Measurements from ENCODE around the gene SIM2.
A peak's percentile ranks its signal among the peaks of the same experiment; 100 is the strongest.

Gene SIM2

GRCh38 chr21:36702622-36702968 is 3.7 kb downstream of the SIM2 start:
- Histone ChIP-seq H3K4me3 (ENCODE audit: low read length) (peak overlapping the region; percentile 80), H3K9me3 (replicated peaks; ENCODE audit: low read length) (no peaks in the 10 kb centered on the region), H3K36me3 (ENCODE audit: insufficient read depth, low read length) (peaks cover 12% of the 10 kb centered on the region), H3K27me3 (ENCODE audit: control insufficient read depth, insufficient read depth, low read length) (no peaks in the 10 kb centered on the region), H3K4me2 (ENCODE audit: low read length) (peak overlapping the region; percentile 99), H3K9ac (ENCODE audit: low read depth, low read length) (peak overlapping the region; percentile 94), H3K4me1 (ENCODE audit: control insufficient read depth, insufficient read depth, low read length) (peaks cover 26% of the 10 kb centered on the region)

GRCh38 chr21:36703123-36703522 is 4.2 kb downstream of the SIM2 start:
- H3K9me3 ChIP-seq (replicated peaks; ENCODE audit: low read length): no peaks in the 10 kb centered on the region
- H3K27me3 ChIP-seq (ENCODE audit: control insufficient read depth, insufficient read depth, low read length): no peaks in the 10 kb centered on the region
- H3K4me1 ChIP-seq (ENCODE audit: control insufficient read depth, insufficient read depth, low read length): peaks cover 22% of the 10 kb centered on the region
- H3K4me3 ChIP-seq (ENCODE audit: low read length): peak overlapping the region; percentile 80
- peak overlapping the region; percentile 99 for H3K4me2 ChIP-seq (ENCODE audit: low read length)
- H3K36me3 ChIP-seq (ENCODE audit: insufficient read depth, low read length): peaks cover 12% of the 10 kb centered on the region
- H3K9ac ChIP-seq (ENCODE audit: low read depth, low read length): peak overlapping the region; percentile 94

- H3K9me3 ChIP-seq (replicated peaks; ENCODE audit: low read length): no peaks in the 10 kb centered on the region
- H3K4me1 ChIP-seq (ENCODE audit: control insufficient read depth, insufficient read depth, low read length): peaks cover 19% of the 10 kb centered on the region
- peak overlapping the region; percentile 94 for H3K9ac ChIP-seq (ENCODE audit: low read depth, low read length)
- peak overlapping the region; percentile 80 for H3K4me3 ChIP-seq (ENCODE audit: low read length)
- no peaks in the 10 kb centered on the region for H3K27me3 ChIP-seq (ENCODE audit: control insufficient read depth, insufficient read depth, low read length)
- peak overlapping the region; percentile 99 for H3K4me2 ChIP-seq (ENCODE audit: low read length)
- H3K36me3 ChIP-seq (ENCODE audit: insufficient read depth, low read length): peaks cover 12% of the 10 kb centered on the region
Observed at GRCh38 chr21:36703626-36704280, 4.8 kb downstream of the SIM2 start.

- Histone ChIP-seq H3K9ac (ENCODE audit: low read depth, low read length) (peak overlapping the region; percentile 94), H3K4me1 (ENCODE audit: control insufficient read depth, insufficient read depth, low read length) (peaks cover 19% of the 10 kb centered on the region), H3K4me2 (ENCODE audit: low read length) (peak overlapping the region; percentile 99), H3K36me3 (ENCODE audit: insufficient read depth, low read length) (peaks cover 12% of the 10 kb centered on the region), H3K9me3 (replicated peaks; ENCODE audit: low read length) (no peaks in the 10 kb centered on the region), H3K4me3 (ENCODE audit: low read length) (peak overlapping the region; percentile 80), H3K27me3 (ENCODE audit: control insufficient read depth, insufficient read depth, low read length) (no peaks in the 10 kb centered on the region)
Observed at GRCh38 chr21:36704281-36704957, 5.5 kb downstream of the SIM2 start.

- H3K36me3 ChIP-seq (ENCODE audit: insufficient read depth, low read length): peaks cover 14% of the 10 kb centered on the region
- no peaks in the 10 kb centered on the region for H3K27me3 ChIP-seq (ENCODE audit: control insufficient read depth, insufficient read depth, low read length)
- H3K4me2 ChIP-seq (ENCODE audit: low read length): peak overlapping the region; percentile 99
- peak overlapping the region; percentile 80 for H3K4me3 ChIP-seq (ENCODE audit: low read length)
- H3K9ac ChIP-seq (ENCODE audit: low read depth, low read length): peak overlapping the region; percentile 94
- H3K4me1 ChIP-seq (ENCODE audit: control insufficient read depth, insufficient read depth, low read length): peaks cover 19% of the 10 kb centered on the region
- H3K9me3 ChIP-seq (replicated peaks; ENCODE audit: low read length): no peaks in the 10 kb centered on the region
Observed at GRCh38 chr21:36704958-36705678, 6.2 kb downstream of the SIM2 start.

GRCh38 chr21:36705679-36706481 is 7.0 kb downstream of the SIM2 start:
- peak overlapping the region; percentile 80 for H3K4me3 ChIP-seq (ENCODE audit: low read length)

GRCh38 chr21:36706482-36706852 is 7.6 kb downstream of the SIM2 start:
- H3K9ac ChIP-seq (ENCODE audit: low read depth, low read length): peak overlapping the region; percentile 94
- peaks cover 18% of the 10 kb centered on the region for H3K4me1 ChIP-seq (ENCODE audit: control insufficient read depth, insufficient read depth, low read length)
- peaks cover 21% of the 10 kb centered on the region for H3K36me3 ChIP-seq (ENCODE audit: insufficient read depth, low read length)
- H3K4me3 ChIP-seq (ENCODE audit: low read length): peak overlapping the region; percentile 80
- peak overlapping the region; percentile 99 for H3K4me2 ChIP-seq (ENCODE audit: low read length)
- H3K27me3 ChIP-seq (ENCODE audit: control insufficient read depth, insufficient read depth, low read length): no peaks in the 10 kb centered on the region
- no peaks in the 10 kb centered on the region for H3K9me3 ChIP-seq (replicated peaks; ENCODE audit: low read length)

More at GRCh38 chr21:36705679-36706481, 7.0 kb downstream of the SIM2 start:
- H3K36me3 ChIP-seq (ENCODE audit: insufficient read depth, low read length): peaks cover 21% of the 10 kb centered on the region
- H3K9me3 ChIP-seq (replicated peaks; ENCODE audit: low read length): no peaks in the 10 kb centered on the region
- H3K27me3 ChIP-seq (ENCODE audit: control insufficient read depth, insufficient read depth, low read length): no peaks in the 10 kb centered on the region
- peak overlapping the region; percentile 99 for H3K4me2 ChIP-seq (ENCODE audit: low read length)
- H3K4me1 ChIP-seq (ENCODE audit: control insufficient read depth, insufficient read depth, low read length): peaks cover 19% of the 10 kb centered on the region
- peak overlapping the region; percentile 94 for H3K9ac ChIP-seq (ENCODE audit: low read depth, low read length)

- Histone ChIP-seq H3K36me3 (ENCODE audit: insufficient read depth, low read length) (peaks cover 17% of the 10 kb centered on the region), H3K4me2 (ENCODE audit: low read length) (peak overlapping the region; percentile 99), H3K9ac (ENCODE audit: low read depth, low read length) (peak overlapping the region; percentile 94), H3K4me3 (ENCODE audit: low read length) (peak overlapping the region; percentile 80), H3K27me3 (ENCODE audit: control insufficient read depth, insufficient read depth, low read length) (no peaks in the 10 kb centered on the region), H3K9me3 (replicated peaks; ENCODE audit: low read length) (no peaks in the 10 kb centered on the region), H3K4me1 (ENCODE audit: control insufficient read depth, insufficient read depth, low read length) (peaks cover 11% of the 10 kb centered on the region)
Observed at GRCh38 chr21:36706951-36707762, 8.2 kb downstream of the SIM2 start.

- Histone ChIP-seq H3K4me2 (ENCODE audit: low read length) (peak overlapping the region; percentile 99), H3K36me3 (ENCODE audit: insufficient read depth, low read length) (peaks cover 17% of the 10 kb centered on the region), H3K4me3 (ENCODE audit: low read length) (peak overlapping the region; percentile 58), H3K9me3 (replicated peaks; ENCODE audit: low read length) (no peaks in the 10 kb centered on the region), H3K9ac (ENCODE audit: low read depth, low read length) (peak overlapping the region; percentile 94), H3K4me1 (ENCODE audit: control insufficient read depth, insufficient read depth, low read length) (peaks cover 4% of the 10 kb centered on the region), H3K27me3 (ENCODE audit: control insufficient read depth, insufficient read depth, low read length) (no peaks in the 10 kb centered on the region)
Observed at GRCh38 chr21:36707763-36708285, 8.9 kb downstream of the SIM2 start.

- Histone ChIP-seq H3K27me3 (ENCODE audit: control insufficient read depth, insufficient read depth, low read length) (no peaks in the 10 kb centered on the region), H3K4me1 (ENCODE audit: control insufficient read depth, insufficient read depth, low read length) (no peaks in the 10 kb centered on the region), H3K4me2 (ENCODE audit: low read length) (peak overlapping the region; percentile 76), H3K4me3 (ENCODE audit: low read length) (peak overlapping the region; percentile 58), H3K36me3 (ENCODE audit: insufficient read depth, low read length) (peaks cover 17% of the 10 kb centered on the region), H3K9me3 (replicated peaks; ENCODE audit: low read length) (no peaks in the 10 kb centered on the region), H3K9ac (ENCODE audit: low read depth, low read length) (peak overlapping the region; percentile 94)
Observed at GRCh38 chr21:36708286-36709029, 9.5 kb downstream of the SIM2 start.

All from skeletal muscle satellite cell (primary cell).